AG04449 (cell line): ENCODE data around the gene FOXD2.
A peak's percentile ranks its signal among the peaks of the same experiment; 100 is the strongest.

Source experiments
- CTCF ChIA-PET: fragments of 350-600 bp; formaldehyde crosslinking; extraction: SDS; loops from one replicate; lab custom pipeline; 2021; ENCODE audit warnings: antibody characterized with exemption; lab: Yijun Ruan, JAX
- POLR2A ChIA-PET: fragments of 400-600, 350-600 bp; formaldehyde crosslinking; extraction: SDS; loops from one replicate; lab custom pipeline; 2020; ENCODE audit warnings: antibody characterized with exemption, inconsistent platforms; lab: Yijun Ruan, JAX
- DNase-seq: peaks from one replicate; pipeline ENCODE4 v3.0.0-alpha.2; 2010; ENCODE audit warnings: low read depth, low spot score
- H3K4me3 ChIP-seq: 2 replicates; pipeline ENCODE4 v1.5.1; 2011; ENCODE audit warnings: low read depth, mild to moderate bottlenecking, control low read depth, low read length
- TF ChIP-seq, protein P1 (sequence below): IDR thresholded peaks from one replicate; pipeline ENCODE4 v1.5.1; 2011; ENCODE audit warnings: mild to moderate bottlenecking, moderate library complexity, low read length, control low read depth, inconsistent platforms; ENCODE audit not compliant: insufficient read depth; ENCODE audit errors: missing control alignments

Gene FOXD2

DNA sequence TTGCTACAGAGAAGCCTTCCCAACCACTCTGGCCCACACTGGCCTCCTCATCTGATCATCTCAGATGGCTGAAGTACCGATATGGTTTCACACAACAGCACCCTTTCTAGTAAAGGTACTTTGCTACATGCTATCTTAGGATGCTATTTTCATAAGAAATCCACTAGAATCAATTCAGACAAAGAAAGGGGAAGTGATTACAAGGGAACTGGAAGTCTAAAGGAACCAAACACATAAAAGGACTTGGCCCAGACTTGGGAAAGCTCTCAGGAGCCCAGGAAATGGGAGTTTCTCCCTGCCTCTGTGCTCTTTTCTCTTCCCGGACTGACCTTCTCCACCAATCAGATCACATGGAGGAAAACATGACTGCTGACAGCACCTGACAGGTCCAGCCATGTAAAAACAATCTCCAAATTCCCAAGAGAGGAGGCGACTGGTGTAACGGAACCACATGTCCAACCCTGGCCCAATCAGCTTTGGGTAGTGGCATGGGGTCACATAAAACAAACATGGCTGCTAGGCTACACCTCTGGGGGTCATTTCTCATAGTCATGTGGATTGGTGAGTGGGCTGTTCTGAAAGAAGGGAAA is 34.4 kb upstream of the FOXD2 start:
- DNase-seq = no peak
- POLR2A ChIA-PET = no interaction called here
- no peak overlapping the region for H3K4me3 ChIP-seq
- TF ChIP-seq, protein P1, sequence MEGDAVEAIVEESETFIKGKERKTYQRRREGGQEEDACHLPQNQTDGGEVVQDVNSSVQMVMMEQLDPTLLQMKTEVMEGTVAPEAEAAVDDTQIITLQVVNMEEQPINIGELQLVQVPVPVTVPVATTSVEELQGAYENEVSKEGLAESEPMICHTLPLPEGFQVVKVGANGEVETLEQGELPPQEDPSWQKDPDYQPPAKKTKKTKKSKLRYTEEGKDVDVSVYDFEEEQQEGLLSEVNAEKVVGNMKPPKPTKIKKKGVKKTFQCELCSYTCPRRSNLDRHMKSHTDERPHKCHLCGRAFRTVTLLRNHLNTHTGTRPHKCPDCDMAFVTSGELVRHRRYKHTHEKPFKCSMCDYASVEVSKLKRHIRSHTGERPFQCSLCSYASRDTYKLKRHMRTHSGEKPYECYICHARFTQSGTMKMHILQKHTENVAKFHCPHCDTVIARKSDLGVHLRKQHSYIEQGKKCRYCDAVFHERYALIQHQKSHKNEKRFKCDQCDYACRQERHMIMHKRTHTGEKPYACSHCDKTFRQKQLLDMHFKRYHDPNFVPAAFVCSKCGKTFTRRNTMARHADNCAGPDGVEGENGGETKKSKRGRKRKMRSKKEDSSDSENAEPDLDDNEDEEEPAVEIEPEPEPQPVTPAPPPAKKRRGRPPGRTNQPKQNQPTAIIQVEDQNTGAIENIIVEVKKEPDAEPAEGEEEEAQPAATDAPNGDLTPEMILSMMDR = no peak
- CTCF ChIA-PET = interaction anchor here (1.0 to 7.4 kb wide), 4 partner anchors 14 to 334 kb away, joined by 3 to 57 read pairs (median 8); no protein-coding TSS in a partner anchor

DNA sequence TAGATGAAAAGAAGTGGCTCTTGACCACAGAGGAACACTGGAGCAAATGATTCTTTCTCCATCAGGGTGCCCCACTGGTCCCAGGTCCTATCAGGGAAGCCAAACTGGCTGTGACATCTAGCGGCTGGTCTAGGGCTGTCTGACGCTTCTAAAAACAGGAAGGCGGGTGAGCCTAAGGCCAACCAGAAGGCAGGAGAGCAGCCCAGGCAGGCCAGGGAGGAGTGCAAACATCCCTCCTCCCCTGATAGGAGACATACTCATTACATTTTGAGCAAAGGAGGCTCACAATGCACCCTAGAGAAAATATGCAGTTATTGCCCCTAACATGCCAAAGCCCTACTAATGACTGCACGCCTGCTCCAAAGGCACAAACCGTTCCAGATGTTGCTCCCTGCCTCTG is 32.1 kb upstream of the FOXD2 start:
- TF ChIP-seq, protein P1 = no peak
- ChIA-PET CTCF (interaction anchor here (1.6 to 10.0 kb wide), 5 partner anchors 9 to 30 kb away, joined by 6 to 78 read pairs (median 24); no protein-coding TSS in a partner anchor), POLR2A (no interaction called here)
- DNase-seq = no peak
- H3K4me3 ChIP-seq = no peak overlapping the region

DNA sequence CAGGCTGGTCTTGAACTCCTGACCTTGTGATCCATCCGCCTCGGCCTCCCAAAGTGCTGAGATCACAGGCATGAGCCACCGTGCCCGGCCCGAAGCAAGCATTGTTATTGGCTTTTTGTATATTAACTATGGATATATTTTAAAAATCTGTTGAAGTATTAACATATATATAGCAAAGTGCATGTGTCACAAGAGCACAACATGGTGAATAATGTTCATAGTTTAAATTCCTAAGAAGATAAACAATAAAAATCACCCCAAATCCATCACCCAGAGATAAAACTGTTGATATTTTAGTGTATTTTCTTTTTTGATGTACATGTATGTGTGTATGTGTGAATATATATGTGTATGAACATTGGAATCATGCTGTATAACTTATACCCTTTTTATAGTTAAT is 30.9 kb upstream of the FOXD2 start:
- DNase-seq = no peak
- H3K4me3 ChIP-seq = no peak overlapping the region
- TF ChIP-seq, protein P1 = no peak
- ChIA-PET POLR2A (interaction anchor here (1.5 kb wide), 1 partner anchor 72 kb away, joined by 3 read pairs; no protein-coding TSS in a partner anchor), CTCF (interaction anchor here (1.0 to 10.0 kb wide), 9 partner anchors 10 to 319 kb away, joined by 3 to 87 read pairs (median 9); partner anchors contain the start of gene FOXD2)

DNA sequence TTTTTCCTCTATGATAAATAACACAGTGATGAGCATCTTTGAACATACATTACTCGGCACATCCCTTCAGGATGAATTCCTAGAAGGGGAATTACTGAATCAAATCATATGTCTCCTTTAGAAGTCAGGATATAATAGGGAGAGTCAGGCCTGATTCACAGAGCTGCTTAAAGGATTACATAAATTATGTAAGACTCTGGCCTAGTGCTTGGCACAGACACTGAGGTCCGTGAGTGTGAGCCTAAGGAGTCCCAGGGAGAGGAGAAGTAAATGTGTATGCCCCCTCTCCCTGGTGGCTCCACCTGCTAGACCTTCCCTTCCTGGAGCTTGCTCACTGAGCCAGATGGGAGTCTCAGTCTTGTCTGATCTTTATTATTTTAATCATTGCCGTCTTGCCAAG is 30.4 kb upstream of the FOXD2 start:
- no peak for DNase-seq
- ChIA-PET CTCF (interaction anchor here (1.0 to 10.0 kb wide), 10 partner anchors 9 to 319 kb away, joined by 3 to 87 read pairs (median 8); partner anchors contain the start of gene FOXD2), POLR2A (interaction anchor here (0.5 to 1.5 kb wide), 3 partner anchors 14 to 73 kb away, joined by 3 read pairs; no protein-coding TSS in a partner anchor)
- TF ChIP-seq, protein P1 = no peak
- no peak overlapping the region for H3K4me3 ChIP-seq

DNA sequence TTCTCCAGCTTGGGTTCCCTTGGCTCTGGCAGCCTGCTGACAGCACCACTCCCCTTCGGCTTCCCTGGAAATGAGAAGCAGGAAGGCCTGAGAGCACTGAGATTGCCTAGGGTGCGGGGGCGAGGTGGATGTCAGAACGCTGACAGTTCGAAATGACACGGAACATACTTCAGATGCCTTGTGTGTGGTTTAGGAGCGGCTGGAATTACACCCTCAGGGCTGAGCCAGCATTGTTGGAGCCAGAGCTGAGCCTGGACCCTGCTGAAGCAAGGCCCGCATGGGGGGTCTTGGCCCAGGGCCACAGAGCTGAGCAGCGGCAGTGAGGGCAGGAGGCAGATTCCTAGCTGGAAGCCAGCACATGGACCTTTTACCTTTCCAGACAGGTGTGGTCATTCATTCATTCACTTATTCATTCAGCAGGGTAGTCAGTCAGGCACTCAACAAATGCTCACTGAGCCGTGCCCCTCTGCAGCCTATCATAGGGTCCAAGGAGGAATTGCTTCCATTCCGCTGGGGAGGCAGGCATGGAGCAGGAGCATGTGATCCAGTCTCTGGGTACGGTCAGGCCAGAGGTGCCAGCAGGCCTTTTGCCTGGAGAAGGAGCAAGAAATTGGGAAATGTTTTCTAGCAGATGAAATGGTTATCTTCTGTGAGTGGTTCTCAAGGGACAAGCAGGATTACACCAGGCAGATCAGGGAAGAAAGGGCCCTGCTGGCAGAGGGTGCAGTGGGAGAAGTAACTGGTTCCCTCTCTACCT is 28.4 kb upstream of the FOXD2 start:
- peak; percentile 41 for DNase-seq
- ChIA-PET CTCF (interaction anchor here (1.1 to 10.0 kb wide), 9 partner anchors 12 to 317 kb away, joined by 3 to 87 read pairs (median 7); partner anchors contain the start of gene FOXD2), POLR2A (interaction anchor here (0.8 to 0.9 kb wide), 2 partner anchors 21 to 28 kb away, joined by 3 read pairs; partner anchors contain the start of gene FOXD2)
- no peak overlapping the region for H3K4me3 ChIP-seq
- TF ChIP-seq, protein P1 = no peak
